Esophagus squamous epithelium (tissue), 5 donors: Measurements from ENCODE around the gene PTPRB. TPM values are rescaled to one million over a fixed set of nuclear protein-coding genes. Genes with fewer than 3 reads are reported as not detected.

ENCODE experiments used
- DNase-seq: peaks from one replicate; lab custom pipeline; 2025; lab: John Stamatoyannopoulos, UW
- H3K27ac ChIP-seq, 4 donors: fragments of 200-600 bp; sonication (generic); one replicate each; pipeline ENCODE4 v1.5.1; 2016 to 2019; ENCODE audit warnings: mild to moderate bottlenecking in 1 of 4
- H3K27me3 ChIP-seq, 4 donors: fragments of 200-600 bp; sonication (generic); 1 replicate in 3 of 4; 2 replicates in 1 of 4; pipeline versions ENCODE4 v1.5.1 to v1.6.0; 2017 to 2021; ENCODE audit warnings: antibody characterized with exemption in 1 of 4
- H3K36me3 ChIP-seq, 3 donors: fragments of 200-600 bp; sonication (generic); one replicate each; pipeline ENCODE4 v1.5.1; 2016 to 2019
- H3K4me1 ChIP-seq, 3 donors: fragments of 200-600 bp; sonication (generic); one replicate each; pipeline ENCODE4 v1.5.1; 2017 to 2019
- H3K4me3 ChIP-seq, 4 donors: fragments of 200-600 bp; sonication (generic); 1 replicate in 3 of 4; 2 replicates in 1 of 4; pipeline ENCODE4 v1.5.1; 2016 to 2019; ENCODE audit warnings: mild to moderate bottlenecking in 2 of 4, moderate library complexity in 1 of 4
- H3K9me3 ChIP-seq, 3 donors: fragments of 200-600 bp; sonication (generic); one replicate each; pipeline ENCODE4 v1.5.1; 2016 to 2019
- CTCF ChIP-seq, 6 experiments: fragments of 450-650 bp in 4 of 6; fragments of 200-600 bp in 2 of 6; sonication (generic) in 2 of 6; IDR thresholded peaks; one replicate each; pipeline ENCODE4 v1.5.1; 2016 to 2019; ENCODE audit warnings: antibody characterized with exemption in 6 of 6, mild to moderate bottlenecking in 4 of 6, moderate library complexity in 4 of 6
- POLR2A ChIP-seq, 4 donors: fragments of 450-650 bp; IDR thresholded peaks; one replicate each; pipeline ENCODE4 v1.6.1; 2017; ENCODE audit warnings: antibody characterized with exemption in 4 of 4, mild to moderate bottlenecking in 4 of 4, moderate library complexity in 3 of 4
- WGBS, 2 donors: methylation state at CpG; one replicate each; pipeline ENCODE4 v1.1.5; 2018; 5-methylcytosine and 5-hydroxymethylcytosine counted together
- intact Hi-C: fragments of 100-400 bp; cut with DNase I; formaldehyde crosslinking; loops from one replicate; pipeline ENCODE4 v1.15.0; 2022
- total RNA-seq, 4 donors: library from RNA; depleted of rRNA; stranded (reverse); fragments of >200 nt; gene quantifications; one replicate each; pipeline ENCODE4 v1.1.0, GENCODE V29; 2016
- donor health status: DM: yes; HTN: yes; CAD: no.

Gene PTPRB
- total RNA-seq, 4 donors from 2014 or later: 4.0 to 22.9 (median 7.4) TPM

GRCh38 chr12:70626180-70626579, 11.0 kb downstream of the PTPRB start:
- intact Hi-C loops: no loop called here
- WGBS, 2 donors: 82 to 89% methylated on average over 3 of the region's 3 CpGs
- no peaks in the 10 kb centered on the region for H3K36me3 ChIP-seq
- TF ChIP-seq CTCF (IDR thresholded peaks at IDR 0.05) (no peak), POLR2A (IDR thresholded peaks at IDR 0.05) (no peak)
- no peak overlapping the region for H3K27ac ChIP-seq
- H3K9me3 ChIP-seq: no peaks in the 10 kb centered on the region
- H3K27me3 ChIP-seq: no peaks in the 10 kb centered on the region
- DNase-seq: no peak
- H3K4me3 ChIP-seq: no peak overlapping the region
- H3K4me1 ChIP-seq: no peaks in the 10 kb centered on the region

GRCh38 chr12:70619471-70620152, 17.6 kb downstream of the PTPRB start:
- peaks cover 0 to 3% (median 0%) of the 10 kb centered on the region in 4 donors for H3K27me3 ChIP-seq
- WGBS, 2 donors: 61 to 71% methylated on average over 3 to 5 of the region's 5 CpGs
- H3K4me3 ChIP-seq: no peak overlapping the region
- no peaks in the 10 kb centered on the region for H3K9me3 ChIP-seq
- no peak for TF ChIP-seq CTCF (IDR thresholded peaks at IDR 0.05)
- TF ChIP-seq POLR2A (IDR thresholded peaks at IDR 0.05): no peak
- no peak overlapping the region for H3K27ac ChIP-seq
- intact Hi-C loops: no loop called here
- H3K36me3 ChIP-seq: no peaks in the 10 kb centered on the region
- H3K4me1 ChIP-seq: no peaks in the 10 kb centered on the region
- no peak for DNase-seq

- 74 to 75% methylated on average over 4 of the region's 4 CpGs for WGBS, 2 donors
- Histone ChIP-seq H3K27ac (no peak overlapping the region), H3K9me3 (no peaks in the 10 kb centered on the region), H3K4me1 (no peaks in the 10 kb centered on the region), H3K36me3 (no peaks in the 10 kb centered on the region), H3K27me3 (peaks cover 0 to 3% (median 0%) of the 10 kb centered on the region in 4 donors), H3K4me3 (no peak overlapping the region)
- TF ChIP-seq CTCF (IDR thresholded peaks at IDR 0.05): no peak
- no peak for TF ChIP-seq POLR2A (IDR thresholded peaks at IDR 0.05)
- no peak for DNase-seq
- intact Hi-C loops: no loop called here
Observed at GRCh38 chr12:70618371-70618770, 18.9 kb downstream of the PTPRB start.

GRCh38 chr12:70617450-70617849, 19.8 kb downstream of the PTPRB start:
- H3K27me3 ChIP-seq: peaks cover 0 to 9% (median 0%) of the 10 kb centered on the region in 4 donors
- TF ChIP-seq POLR2A (IDR thresholded peaks at IDR 0.05): no peak
- no peak for TF ChIP-seq CTCF (IDR thresholded peaks at IDR 0.05)
- intact Hi-C loops: no loop called here
- DNase-seq: no peak
- H3K27ac ChIP-seq: no peak overlapping the region
- H3K9me3 ChIP-seq: no peaks in the 10 kb centered on the region
- H3K4me3 ChIP-seq: no peak overlapping the region
- no peaks in the 10 kb centered on the region for H3K4me1 ChIP-seq
- 42 to 66% methylated on average over 3 to 4 of the region's 4 CpGs for WGBS, 2 donors
- H3K36me3 ChIP-seq: no peaks in the 10 kb centered on the region

GRCh38 chr12:70615174-70615866, 21.9 kb downstream of the PTPRB start:
- TF ChIP-seq POLR2A (IDR thresholded peaks at IDR 0.05) (no peak), CTCF (IDR thresholded peaks at IDR 0.05) (no peak)
- H3K36me3 ChIP-seq: no peaks in the 10 kb centered on the region
- 42 to 49% methylated on average over 5 of the region's 5 CpGs for WGBS, 2 donors
- no peak for DNase-seq
- no peak overlapping the region for H3K27ac ChIP-seq
- no peaks in the 10 kb centered on the region for H3K9me3 ChIP-seq
- H3K27me3 ChIP-seq: peaks cover 0 to 19% (median 0%) of the 10 kb centered on the region in 4 donors
- H3K4me1 ChIP-seq: peaks cover 0 to 1% (median 0%) of the 10 kb centered on the region in 3 donors
- intact Hi-C loops: no loop called here
- H3K4me3 ChIP-seq: no peak overlapping the region
